CD4-positive, alpha-beta T cell treated with Interleukin-21 for 1 hour (primary cell): Measurements from ENCODE around the gene APOLD1.
"Not testable (repeated sequence)": the region's sequence is repeated elsewhere in the genome, so short reads cannot be mapped to it uniquely, and the experiment has no call there.

Experiments
- DNase-seq: peaks from one replicate; pipeline ENCODE4 v3.0.0-alpha.2; 2020

The APOLD1 gene

GRCh38 chr12:12784911-12785814 lies at the start of gene APOLD1:
Gene APOLD1, plus strand, starts transcription at chr12:12785659. Its CDS starts 33 bp downstream, at chr12:12785692.
- no peak for DNase-seq

- peak; percentile 74 for DNase-seq
Measured at GRCh38 chr12:12736759-12737676, 48.4 kb upstream of the APOLD1 start.

- not testable (repeated sequence) for DNase-seq
Measured at GRCh38 chr12:12738152-12738551, 47.3 kb upstream of the APOLD1 start.

- no peak for DNase-seq
Measured at GRCh38 chr12:12741660-12742059, 43.8 kb upstream of the APOLD1 start.

- DNase-seq, result no peak
Measured at GRCh38 chr12:12744546-12745305, 40.7 kb upstream of the APOLD1 start.

GRCh38 chr12:12745576-12746211 lies 39.8 kb upstream of the APOLD1 start:
- DNase-seq, result no peak

- DNase-seq, result no peak
Measured at GRCh38 chr12:12747278-12747677, 38.2 kb upstream of the APOLD1 start.

- DNase-seq, result no peak
Measured at GRCh38 chr12:12748044-12748443, 37.4 kb upstream of the APOLD1 start.

GRCh38 chr12:12749433-12749832 lies 36.0 kb upstream of the APOLD1 start:
- no peak for DNase-seq

- no peak for DNase-seq
Measured at GRCh38 chr12:12755923-12756322, 29.5 kb upstream of the APOLD1 start.

- DNase-seq, result no peak
Measured at GRCh38 chr12:12757121-12757520, 28.3 kb upstream of the APOLD1 start.

GRCh38 chr12:12759234-12759915 lies 26.1 kb upstream of the APOLD1 start:
- DNase-seq, result no peak

- no peak for DNase-seq
Measured at GRCh38 chr12:12764824-12765223, 20.6 kb upstream of the APOLD1 start.

GRCh38 chr12:12770262-12770661 lies 15.2 kb upstream of the APOLD1 start:
- DNase-seq, result no peak

- DNase-seq, result no peak
Measured at GRCh38 chr12:12774791-12775190, 10.7 kb upstream of the APOLD1 start.

GRCh38 chr12:12776261-12776660 lies 9.2 kb upstream of the APOLD1 start:
- DNase-seq, result no peak

- no peak for DNase-seq
Measured at GRCh38 chr12:12777092-12777491, 8.4 kb upstream of the APOLD1 start.

GRCh38 chr12:12779007-12779406 lies 6.5 kb upstream of the APOLD1 start:
- no peak for DNase-seq

GRCh38 chr12:12779529-12779928 lies 5.9 kb upstream of the APOLD1 start:
- no peak for DNase-seq

GRCh38 chr12:12784116-12784515 lies 1.3 kb upstream of the APOLD1 start:
- no peak for DNase-seq

GRCh38 chr12:12786351-12786705 lies 869 bp downstream of the APOLD1 start:
- DNase-seq, result no peak
